ENCODE results near the gene PCDH19. TPM values are rescaled to one million over a fixed set of nuclear protein-coding genes. Genes with fewer than 3 reads are reported as not detected.

PCDH19 gene
- total and polyA plus RNA-seq, 2 donors (not counting 1 experiment from before 2014, with no cell fraction given): under 0.01 to 0.05 TPM

GRCh38 chrX:100350704-100351489 is 59.2 kb downstream of the PCDH19 start:
- Histone ChIP-seq H2AFZ (ENCODE audit: low read length) (no peak overlapping the region), H3K36me3 (ENCODE audit: control insufficient read depth, insufficient read depth, low read length) (no peaks in the 10 kb centered on the region), H3K4me3 (replicated peaks in 1 of 4; ENCODE audit: control extremely low read depth in 1 of 4, insufficient read depth in 1 of 4, low read depth in 3 of 4, low read length in 4 of 4) (no peak overlapping the region), H3K4me2 (ENCODE audit: extremely low read depth, insufficient read depth, low read length) (no peak overlapping the region), H4K20me1 (ENCODE audit: control insufficient read depth, extremely low read depth, insufficient read depth, low read length) (no peaks in the 10 kb centered on the region), H3K27me3 (ENCODE audit: control insufficient read depth, insufficient read depth, low read length) (no peaks in the 10 kb centered on the region), H3K27ac (ENCODE audit: insufficient read depth, low read length) (no peak overlapping the region), H3K9me3 (ENCODE audit: control insufficient read depth, insufficient read depth, low read depth, low read length) (no peaks in the 10 kb centered on the region), H3K9ac (ENCODE audit: insufficient read depth, low read length) (no peak overlapping the region), H3K4me1 (ENCODE audit: control insufficient read depth, extremely low read depth, insufficient read depth, low read length) (no peaks in the 10 kb centered on the region), H3K79me2 (ENCODE audit: control insufficient read depth, insufficient read depth, low read length) (no peaks in the 10 kb centered on the region)
- DNase-seq (ENCODE audit: low read depth in 2 of 2): no peak
- TF ChIP-seq CTCF (conservative IDR thresholded peaks at IDR 0.05 in 1 of 2, IDR thresholded peaks at IDR 0.05 in 1 of 2; ENCODE audit: low read depth in 1 of 2, low read length in 2 of 2) (no peak), EZH2 (IDR thresholded peaks at IDR 0.05; ENCODE audit: low read length, missing control alignments) (no peak)

GRCh38 chrX:100349391-100349790 is 60.7 kb downstream of the PCDH19 start:
- no peaks in the 10 kb centered on the region for H3K27me3 ChIP-seq (ENCODE audit: control insufficient read depth, insufficient read depth, low read length)

GRCh38 chrX:100341142-100341510 is 68.9 kb downstream of the PCDH19 start:
- Histone ChIP-seq H3K36me3 (ENCODE audit: control insufficient read depth, insufficient read depth, low read length) (no peaks in the 10 kb centered on the region), H3K79me2 (ENCODE audit: control insufficient read depth, insufficient read depth, low read length) (no peaks in the 10 kb centered on the region), H2AFZ (ENCODE audit: low read length) (no peak overlapping the region), H3K27me3 (ENCODE audit: control insufficient read depth, insufficient read depth, low read length) (no peaks in the 10 kb centered on the region), H3K4me1 (ENCODE audit: control insufficient read depth, extremely low read depth, insufficient read depth, low read length) (no peaks in the 10 kb centered on the region), H3K9ac (ENCODE audit: insufficient read depth, low read length) (no peak overlapping the region), H3K27ac (ENCODE audit: insufficient read depth, low read length) (no peak overlapping the region), H3K9me3 (ENCODE audit: control insufficient read depth, insufficient read depth, low read depth, low read length) (no peaks in the 10 kb centered on the region), H3K4me2 (ENCODE audit: extremely low read depth, insufficient read depth, low read length) (no peak overlapping the region), H3K4me3 (replicated peaks in 1 of 4; ENCODE audit: control extremely low read depth in 1 of 4, insufficient read depth in 1 of 4, low read depth in 3 of 4, low read length in 4 of 4) (no peak overlapping the region), H4K20me1 (ENCODE audit: control insufficient read depth, extremely low read depth, insufficient read depth, low read length) (peaks cover 2% of the 10 kb centered on the region)
- no peak for TF ChIP-seq CTCF (conservative IDR thresholded peaks at IDR 0.05 in 1 of 2, IDR thresholded peaks at IDR 0.05 in 1 of 2; ENCODE audit: low read depth in 1 of 2, low read length in 2 of 2)
- no peak for TF ChIP-seq EZH2 (IDR thresholded peaks at IDR 0.05; ENCODE audit: low read length, missing control alignments)
- DNase-seq (ENCODE audit: low read depth in 2 of 2): no peak

More at GRCh38 chrX:100349391-100349790, 60.7 kb downstream of the PCDH19 start:
- Histone ChIP-seq H3K9me3 (ENCODE audit: control insufficient read depth, insufficient read depth, low read depth, low read length) (no peaks in the 10 kb centered on the region), H3K27ac (ENCODE audit: insufficient read depth, low read length) (no peak overlapping the region), H4K20me1 (ENCODE audit: control insufficient read depth, extremely low read depth, insufficient read depth, low read length) (no peaks in the 10 kb centered on the region), H3K79me2 (ENCODE audit: control insufficient read depth, insufficient read depth, low read length) (no peaks in the 10 kb centered on the region), H3K4me3 (replicated peaks in 1 of 4; ENCODE audit: control extremely low read depth in 1 of 4, insufficient read depth in 1 of 4, low read depth in 3 of 4, low read length in 4 of 4) (no peak overlapping the region), H3K9ac (ENCODE audit: insufficient read depth, low read length) (no peak overlapping the region), H3K36me3 (ENCODE audit: control insufficient read depth, insufficient read depth, low read length) (no peaks in the 10 kb centered on the region), H3K4me1 (ENCODE audit: control insufficient read depth, extremely low read depth, insufficient read depth, low read length) (no peaks in the 10 kb centered on the region), H2AFZ (ENCODE audit: low read length) (no peak overlapping the region), H3K4me2 (ENCODE audit: extremely low read depth, insufficient read depth, low read length) (no peak overlapping the region)
- TF ChIP-seq EZH2 (IDR thresholded peaks at IDR 0.05; ENCODE audit: low read length, missing control alignments): no peak
- no peak for TF ChIP-seq CTCF (conservative IDR thresholded peaks at IDR 0.05 in 1 of 2, IDR thresholded peaks at IDR 0.05 in 1 of 2; ENCODE audit: low read depth in 1 of 2, low read length in 2 of 2)
- DNase-seq (ENCODE audit: low read depth in 2 of 2): no peak
